Measurements from ENCODE around the gene KCTD7. TPM values are rescaled to one million over a fixed set of nuclear protein-coding genes. Genes with fewer than 3 reads are reported as not detected.

Gene KCTD7
- total and polyA plus RNA-seq, 2 of the 13 experiments (the other 11 are each of a cell fraction or from before 2014, with no cell fraction given): 7.3 to 13.5 TPM

GRCh38 chr7:66682350-66683093 is 53.8 kb downstream of the KCTD7 start:
- intact Hi-C loops (cut with micrococcal nuclease; ENCODE audit: unreplicated experiment) (no loop called here), in situ Hi-C loops (cut with HindIII; ENCODE audit: extremely low pct_ligation_motif_present, low pct_unique_long_range_greater_than_20kb) (no loop called here)
- Histone ChIP-seq H3K9ac (ENCODE audit: insufficient read depth, low read depth, low read length) (peak overlapping the region; percentile 94), H3K4me1 (ENCODE audit: insufficient read depth, low read length) (peaks cover 44% of the 10 kb centered on the region), H3K9me3 (ENCODE audit: low read length) (no peaks in the 10 kb centered on the region), H4K20me1 (ENCODE audit: insufficient read depth, low read length) (peaks cover 4% of the 10 kb centered on the region; the same call in 1 of the 2 replicates), H3K27ac (ENCODE audit: extremely low read length, insufficient read depth, low read length) (peak overlapping the region; percentile 86), H3K36me3 (replicated peaks in 1 of 2; ENCODE audit: control insufficient read depth in 1 of 2, insufficient read depth in 2 of 2, low read length in 2 of 2) (0 out of 5 replicates have a peak, but pooled peaks cover 0 to 2% of the 10 kb centered on the region in 2 experiments), H3K79me2 (ENCODE audit: insufficient read depth, low read length) (peaks cover 52% of the 10 kb centered on the region), H3K4me2 (ENCODE audit: low read depth, low read length) (peak overlapping the region; percentile 83), H3K27me3 (ENCODE audit: control insufficient read depth in 1 of 2, insufficient read depth in 2 of 2, low read length in 2 of 2) (no peaks in the 10 kb centered on the region), H3K4me3 (replicated peaks in 1 of 3; ENCODE audit: insufficient read depth in 1 of 3, low read depth in 2 of 3, low read length in 3 of 3) (peak overlapping the region; percentile 81 to 100 (median 83)), H2AFZ (ENCODE audit: low read length) (no peak overlapping the region)
- ATAC-seq (peak; percentile 58), DNase-seq (ENCODE audit: low spot score) (no peak), FAIRE-seq (no peak)
- BruUV-seq (replicated peaks): TSS peak; percentile 60
- WGBS (ENCODE audit: low lambda C conversion rate): 3% methylated on average over 20 of the region's 66 CpGs
- POLR2A ChIA-PET: interaction anchor here (1.3 to 2.5 kb wide), 5 partner anchors 9 to 55 kb away, joined by 3 to 10 read pairs (median 7); partner anchors contain the start of gene KCTD7
- CTCF ChIA-PET (ENCODE audit: low intra/inter-chr PET ratio, low total read pairs): interaction anchor here (0.6 kb wide), 1 partner anchor 359 kb away, joined by 3 read pairs; no protein-coding TSS in a partner anchor
- TF ChIP-seq PCBP2 (optimal IDR thresholded peaks at IDR 0.05; ENCODE audit: low read depth, low read length, poor library complexity, severe bottlenecking) (no peak), FOSL1 (CRISPR knock-in tag; IDR thresholded peaks at IDR 0.05; ENCODE audit: borderline replicate concordance) (no peak), ZNF329 (CRISPR knock-in tag; IDR thresholded peaks at IDR 0.05; ENCODE audit: low read depth) (0 out of 2 replicates have a peak, but pooled peaks have one; percentile 25), ZNF737 (CRISPR knock-in tag; IDR thresholded peaks at IDR 0.05; ENCODE audit: borderline replicate concordance) (no peak), ZFP41 (CRISPR knock-in tag; IDR thresholded peaks at IDR 0.05; ENCODE audit: borderline replicate concordance) (0 out of 2 replicates have a peak, but pooled peaks have one; percentile 0), ZNF224 (CRISPR knock-in tag; IDR thresholded peaks at IDR 0.05) (0 out of 2 replicates have a peak, but pooled peaks have one; percentile 13), ZNF18 (CRISPR knock-in tag; IDR thresholded peaks at IDR 0.05; ENCODE audit: insufficient replicate concordance) (peak; percentile 75), NFAT5 (CRISPR knock-in tag; IDR thresholded peaks at IDR 0.05) (no peak), ZNF567 (CRISPR knock-in tag; IDR thresholded peaks at IDR 0.05; ENCODE audit: borderline replicate concordance) (no peak), KMT2A (CRISPR knock-in tag; IDR thresholded peaks at IDR 0.05) (no peak), ZSCAN22 (CRISPR knock-in tag; IDR thresholded peaks at IDR 0.05) (no peak), ZFP62 (CRISPR knock-in tag; IDR thresholded peaks at IDR 0.05) (no peak), CREM (IDR thresholded peaks at IDR 0.05) (no peak), CREM (CRISPR knock-in tag; IDR thresholded peaks at IDR 0.05) (no peak), MTF2 (CRISPR knock-in tag; IDR thresholded peaks at IDR 0.05; ENCODE audit: borderline replicate concordance) (0 out of 2 replicates have a peak, but pooled peaks have one; percentile 36), ZNF256 (CRISPR knock-in tag; conservative IDR thresholded peaks at IDR 0.05) (no peak), SP1 (IDR thresholded peaks at IDR 0.05) (no peak), SP1 (CRISPR knock-in tag; IDR thresholded peaks at IDR 0.05) (no peak)

All from HepG2 (cell line).